Stimulated activated CD4-positive, alpha-beta T cell treated with anti-CD3 and anti-CD28 coated beads, Interleukin-1b, Interleukin-23, amount 100 ng/mL, for 1 hour (primary cell): Measurements from ENCODE around the gene OR9A2.

Experiments
- DNase-seq, 2 donors: peaks; one replicate each; pipeline ENCODE4 v3.0.0-alpha.2; 2020; ENCODE audit warnings: low read depth in 2 of 2

Gene OR9A2, protein sequence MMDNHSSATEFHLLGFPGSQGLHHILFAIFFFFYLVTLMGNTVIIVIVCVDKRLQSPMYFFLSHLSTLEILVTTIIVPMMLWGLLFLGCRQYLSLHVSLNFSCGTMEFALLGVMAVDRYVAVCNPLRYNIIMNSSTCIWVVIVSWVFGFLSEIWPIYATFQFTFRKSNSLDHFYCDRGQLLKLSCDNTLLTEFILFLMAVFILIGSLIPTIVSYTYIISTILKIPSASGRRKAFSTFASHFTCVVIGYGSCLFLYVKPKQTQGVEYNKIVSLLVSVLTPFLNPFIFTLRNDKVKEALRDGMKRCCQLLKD

DNA sequence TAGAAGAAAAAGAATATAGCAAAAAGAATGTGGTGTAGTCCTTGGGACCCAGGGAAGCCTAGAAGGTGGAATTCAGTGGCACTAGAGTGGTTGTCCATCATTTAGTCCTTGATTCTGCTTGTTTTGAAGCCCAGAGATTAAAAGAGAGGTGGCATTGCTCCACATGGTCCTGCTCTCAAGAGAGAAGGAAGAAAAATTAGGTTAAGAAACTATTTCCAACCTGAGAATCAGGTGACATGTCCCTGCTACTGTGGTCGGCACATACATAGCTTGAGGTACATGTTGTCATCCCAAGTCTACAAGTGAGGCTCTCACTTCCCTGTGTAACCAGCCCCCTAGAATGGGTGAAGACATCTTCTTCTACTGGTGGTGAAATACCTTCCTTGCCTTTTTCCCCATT is at the start of gene OR9A2:
Gene OR9A2 (minus strand): TSS at position 101 of the 400 bp plus-strand sequence. CDS start 0 bp downstream, at position 101.
- DNase-seq: no peak

DNA sequence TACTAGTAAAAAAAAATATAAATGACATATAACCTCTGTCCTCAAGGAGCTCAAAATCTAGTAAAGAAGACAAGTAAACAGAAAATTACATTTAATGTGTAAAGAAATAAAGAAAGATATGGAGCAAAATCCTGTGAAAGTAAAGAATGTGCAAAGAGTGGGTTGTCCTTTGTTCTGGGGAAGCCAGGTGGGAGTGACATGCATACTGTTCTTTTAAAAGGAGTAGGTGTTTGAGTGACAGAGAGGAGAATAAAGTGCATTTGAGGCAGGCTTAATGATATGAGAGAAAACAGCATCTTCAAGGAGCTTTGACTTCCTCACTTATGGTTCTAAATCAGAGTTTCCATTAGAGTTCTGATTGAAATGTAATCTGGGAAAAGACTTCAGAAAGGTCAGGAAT is 47.2 kb upstream of the OR9A2 start:
- no peak for DNase-seq

DNA sequence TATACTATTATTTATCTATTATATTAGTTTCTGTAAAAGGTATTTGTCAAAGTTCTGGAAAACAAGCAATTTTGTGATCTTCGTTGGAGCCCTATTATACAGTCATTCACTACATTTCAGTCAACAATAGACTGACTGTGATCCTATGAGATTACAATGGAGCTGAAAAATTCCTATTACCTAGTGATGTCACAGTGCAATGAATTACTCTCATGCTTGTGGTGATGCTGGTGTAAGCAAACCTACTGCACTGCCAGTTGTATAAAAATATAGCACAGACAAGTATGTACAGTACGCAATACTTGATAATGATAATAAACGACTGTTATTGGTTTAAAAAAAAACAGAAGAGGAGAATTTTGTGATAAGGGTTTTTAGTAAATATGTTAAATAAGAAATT is 46.6 kb upstream of the OR9A2 start:
- no peak for DNase-seq

DNA sequence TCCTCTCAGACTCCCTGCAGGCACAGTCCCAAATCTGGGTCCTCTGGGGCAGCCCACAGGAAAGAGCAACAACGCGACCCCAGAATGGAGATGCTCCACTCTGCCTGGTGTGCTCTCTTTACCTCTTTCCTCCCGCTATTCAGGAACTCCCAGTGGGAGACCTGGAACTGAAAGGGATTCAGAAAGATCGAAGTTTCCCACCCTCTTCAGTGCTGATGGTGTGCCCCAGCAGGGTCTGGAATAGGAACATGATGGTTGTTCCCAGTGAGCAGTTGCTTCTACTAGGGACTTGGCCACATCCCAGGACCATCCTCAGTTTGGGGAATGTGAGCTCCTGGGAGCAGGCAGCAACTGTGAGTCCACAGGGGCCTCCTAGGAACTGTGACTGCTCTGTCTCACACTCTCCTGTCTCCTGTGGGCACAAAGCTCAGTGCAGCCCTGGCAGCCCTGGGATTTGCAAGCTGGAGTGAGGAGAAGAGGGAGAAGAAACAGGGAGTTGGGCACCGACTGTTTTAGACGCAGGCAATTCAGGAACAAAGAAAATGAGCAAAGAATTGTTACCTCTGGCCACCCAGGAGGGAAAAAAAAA is 43.1 kb upstream of the OR9A2 start:
- no peak for DNase-seq

DNA sequence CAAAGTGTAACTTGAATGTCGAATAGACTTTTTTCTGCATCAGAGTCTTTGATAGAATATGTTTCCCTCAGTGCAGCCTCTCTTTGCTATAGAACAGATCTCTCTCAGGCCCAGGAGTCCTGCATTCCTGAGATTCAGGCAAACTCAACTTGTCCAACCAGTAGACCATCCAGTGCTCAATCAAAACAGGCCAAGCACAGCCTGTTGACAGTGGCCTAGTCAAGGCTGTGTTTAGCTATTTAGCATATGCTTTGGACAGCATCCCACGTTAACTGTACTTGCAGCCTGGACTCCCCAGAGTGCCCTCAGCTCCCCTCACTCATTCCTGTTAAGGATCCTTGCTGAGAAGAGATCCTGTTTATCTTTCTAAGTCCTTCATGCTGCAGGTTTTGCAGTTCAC is 41.5 kb upstream of the OR9A2 start:
- DNase-seq: no peak

DNA sequence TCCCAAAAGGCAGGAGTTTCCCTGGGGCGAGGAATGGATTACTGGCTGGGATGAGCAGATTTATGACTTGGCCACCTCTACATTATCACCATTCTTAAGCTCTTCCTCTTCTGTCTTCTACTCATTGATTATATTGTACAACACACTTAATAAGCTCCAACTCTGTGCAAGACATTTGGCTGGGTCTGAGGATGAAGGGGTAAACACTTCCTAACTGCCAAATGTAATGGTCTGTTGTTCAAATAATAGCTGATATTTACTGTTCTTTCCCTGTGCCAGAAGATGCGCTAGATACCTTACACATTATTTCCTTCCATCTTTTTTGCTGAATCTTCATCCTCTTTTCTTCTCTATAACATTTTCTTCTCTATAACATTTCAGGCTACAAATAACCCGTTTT is 36.8 kb upstream of the OR9A2 start:
- no peak for DNase-seq

DNA sequence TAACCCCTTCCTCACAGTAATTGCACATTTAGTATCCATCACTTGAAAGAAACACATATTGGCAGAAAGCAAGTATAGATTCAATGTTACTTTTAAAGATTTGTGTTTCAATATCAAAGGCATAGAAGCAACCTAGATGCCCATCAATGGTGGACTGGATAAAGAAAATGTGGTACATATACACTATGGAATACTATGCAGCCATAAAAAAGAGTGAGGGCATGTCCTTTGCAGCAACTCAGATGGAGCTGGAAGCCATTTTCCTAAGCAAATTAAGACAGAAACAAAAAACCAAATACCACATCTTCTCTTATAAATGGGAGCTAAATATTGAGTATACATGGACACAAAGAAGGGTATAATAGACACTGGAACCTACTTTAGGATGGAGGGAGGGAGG is 28.8 kb upstream of the OR9A2 start:
- DNase-seq: no peak

DNA sequence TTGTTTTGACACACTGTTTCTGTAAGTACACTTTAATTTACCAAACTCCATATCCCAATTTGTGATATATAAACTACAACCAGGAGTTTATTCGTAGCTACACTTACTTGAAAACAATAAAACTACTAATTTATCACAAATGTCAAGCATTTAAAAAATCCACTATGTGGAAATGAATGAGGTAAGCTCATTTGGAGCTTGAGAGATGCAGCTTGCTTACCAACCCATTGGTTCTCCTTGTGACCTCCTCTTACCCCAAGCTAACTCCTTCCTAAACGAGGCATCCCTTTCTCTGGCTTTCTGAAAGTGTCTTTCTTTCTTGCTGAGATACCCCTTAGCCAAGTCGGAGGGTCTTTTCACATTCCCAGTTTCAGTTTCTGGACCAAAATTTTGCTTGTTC is 27.7 kb upstream of the OR9A2 start:
- no peak for DNase-seq

DNA sequence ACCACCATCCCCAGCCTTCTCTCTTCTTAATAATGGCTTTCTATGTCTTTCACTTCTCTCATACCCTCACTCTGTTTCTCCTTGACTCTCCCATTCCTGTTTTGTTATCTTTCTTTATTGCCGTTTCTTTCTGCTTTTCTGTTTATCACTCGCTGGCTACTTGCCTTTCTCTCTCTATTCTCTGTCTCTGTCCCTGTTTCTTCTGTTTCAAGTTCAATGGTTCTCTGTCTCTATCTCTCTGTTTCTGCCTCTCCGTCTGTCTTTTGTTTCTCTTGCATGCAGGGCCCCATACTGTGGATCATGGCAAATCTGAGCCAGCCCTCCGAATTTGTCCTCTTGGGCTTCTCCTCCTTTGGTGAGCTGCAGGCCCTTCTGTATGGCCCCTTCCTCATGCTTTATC is 25.1 kb upstream of the OR9A2 start, which contains the start of gene OR6V1:
Gene OR6V1 (plus strand): TSS at position 301 of the 400 bp plus-strand sequence. CDS start 0 bp downstream, at position 301.
- DNase-seq: no peak

DNA sequence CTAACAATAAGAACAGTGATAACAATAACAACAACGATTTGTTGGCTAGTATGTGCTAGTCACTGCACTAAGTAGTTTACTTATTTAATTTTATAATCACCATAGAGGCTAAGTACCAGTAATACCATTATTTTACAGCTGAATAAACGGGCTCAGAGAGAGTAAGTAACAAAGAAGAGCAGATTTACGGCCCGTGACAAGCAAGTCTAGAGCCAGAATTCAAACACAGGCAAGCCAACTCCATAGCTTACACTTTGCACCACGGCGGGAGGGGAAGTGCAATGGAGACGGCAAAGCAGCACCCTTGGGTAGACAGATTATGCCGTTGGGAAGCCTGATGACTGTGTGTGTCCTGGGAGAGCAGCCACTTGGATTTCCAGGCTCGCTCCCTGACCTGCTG is 24.0 kb upstream of the OR9A2 start:
- DNase-seq: no peak

DNA sequence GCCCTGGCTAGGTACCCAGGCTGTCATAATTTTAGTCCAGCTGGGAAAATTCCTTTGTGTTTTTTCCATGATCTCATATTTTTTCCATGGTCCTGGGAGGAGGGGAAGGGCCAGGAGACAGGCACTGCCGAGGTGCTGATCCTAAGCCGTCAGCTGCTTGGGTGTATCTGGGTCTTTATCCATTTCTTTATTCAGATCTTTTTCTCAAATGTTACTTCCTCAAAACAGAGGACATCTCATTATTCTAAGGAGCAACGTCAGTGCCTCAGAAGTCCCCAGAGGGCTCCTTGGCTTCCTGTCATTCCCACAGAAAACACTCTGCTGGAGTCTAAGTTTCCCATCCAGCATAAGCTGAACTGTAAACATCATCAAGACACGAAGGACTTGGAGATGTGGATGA is 22.4 kb upstream of the OR9A2 start:
- DNase-seq: no peak

DNA sequence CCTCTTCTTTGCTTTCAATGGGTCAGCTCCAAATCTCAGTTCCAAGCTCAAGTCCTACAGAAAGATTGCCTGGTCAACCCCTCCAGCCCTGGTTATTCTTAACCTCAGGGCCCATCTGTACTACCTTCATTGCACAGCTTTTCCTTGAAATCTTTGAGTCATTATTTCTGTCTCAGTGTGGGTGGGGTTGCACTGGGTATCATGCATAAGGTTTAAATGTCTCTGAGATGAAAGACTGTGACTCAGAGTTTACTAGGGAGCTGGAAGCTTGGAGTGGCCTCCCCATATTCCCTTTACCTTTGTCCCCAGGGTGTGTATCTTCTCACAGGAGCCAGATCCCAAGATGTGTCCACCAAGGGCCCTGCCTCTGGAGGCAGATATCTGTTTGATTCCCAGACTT is 21.9 kb upstream of the OR9A2 start:
- DNase-seq: no peak

DNA sequence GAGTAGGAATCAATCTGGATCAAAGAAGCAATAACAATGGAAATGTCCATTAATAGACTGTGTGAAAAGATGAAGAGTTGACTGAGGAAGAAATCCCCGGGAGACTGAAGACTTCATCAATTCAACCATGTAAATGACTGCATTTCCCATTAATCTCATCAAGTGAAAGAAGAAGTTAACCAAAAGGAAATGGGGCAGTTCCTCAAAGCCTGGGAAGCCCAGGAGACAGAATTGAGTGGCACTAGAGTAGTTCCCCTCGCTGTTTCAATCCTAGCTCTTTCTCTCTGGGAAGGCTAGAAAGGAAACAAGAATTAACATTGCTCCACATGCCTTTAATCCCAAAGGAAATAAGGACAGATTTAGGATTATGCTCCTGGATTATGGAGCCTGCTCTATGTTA is 20.4 kb upstream of the OR9A2 start:
- no peak for DNase-seq

DNA sequence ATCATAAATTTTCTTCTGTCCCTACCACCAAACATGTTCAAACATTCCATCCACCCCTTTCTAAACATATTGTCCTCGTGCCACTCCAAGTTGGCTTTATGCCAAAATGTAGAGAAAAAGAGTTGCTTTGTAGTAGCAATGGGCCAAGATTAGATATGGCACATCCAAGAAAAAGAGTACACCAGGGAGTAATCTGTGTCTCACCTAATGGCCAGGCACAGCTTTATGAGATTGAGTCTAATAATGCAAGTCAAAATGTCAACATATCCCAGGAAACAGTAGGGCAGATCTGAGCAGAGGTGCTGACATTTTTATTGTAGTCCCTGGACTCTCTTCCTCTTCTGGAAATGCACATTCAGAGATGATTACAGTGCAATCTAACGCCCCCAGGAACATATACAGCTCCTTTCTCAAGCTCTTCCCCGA is 19.5 kb upstream of the OR9A2 start:
- DNase-seq: no peak

DNA sequence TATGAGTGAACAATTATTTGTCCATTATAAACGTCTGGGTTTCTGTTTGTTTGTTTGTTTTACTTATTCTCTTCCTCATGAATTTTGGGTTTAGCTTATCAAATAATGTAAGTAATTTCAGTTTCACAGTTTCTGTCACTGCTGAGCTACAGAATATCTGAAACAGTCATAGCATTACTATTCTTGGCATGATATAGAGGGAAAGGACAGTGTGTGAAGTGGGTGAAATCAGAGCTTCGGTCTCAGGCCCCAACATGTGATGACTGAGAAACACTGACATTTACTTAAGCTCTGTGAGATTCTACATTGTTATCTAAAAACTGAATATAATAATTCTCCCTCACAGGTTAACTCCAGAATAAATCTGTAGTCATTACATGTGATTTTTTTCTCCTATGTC is 16.5 kb upstream of the OR9A2 start:
- DNase-seq: no peak

DNA sequence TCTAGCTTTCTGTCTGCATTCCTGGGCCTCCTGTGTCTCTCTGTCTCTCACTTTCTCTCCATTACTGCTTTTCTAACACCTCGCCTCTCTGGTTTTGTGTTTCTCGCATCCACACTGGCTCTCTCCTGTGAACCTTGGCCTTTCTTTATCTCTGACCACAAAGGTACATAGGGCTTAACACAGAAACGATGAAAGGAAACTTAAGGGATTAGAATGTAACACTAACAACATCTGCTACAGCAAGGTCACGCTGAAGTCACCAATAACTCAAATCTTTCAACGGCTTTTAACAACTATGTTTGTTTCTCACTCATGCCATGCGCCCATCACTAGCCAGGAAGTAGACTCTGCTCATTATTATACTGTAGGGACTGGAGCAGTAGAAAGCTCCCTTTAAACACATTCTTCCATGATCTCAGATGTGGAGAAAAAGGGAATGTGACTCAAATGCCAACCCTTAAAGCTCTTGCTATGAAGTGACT is 15.9 kb upstream of the OR9A2 start:
- no peak for DNase-seq

DNA sequence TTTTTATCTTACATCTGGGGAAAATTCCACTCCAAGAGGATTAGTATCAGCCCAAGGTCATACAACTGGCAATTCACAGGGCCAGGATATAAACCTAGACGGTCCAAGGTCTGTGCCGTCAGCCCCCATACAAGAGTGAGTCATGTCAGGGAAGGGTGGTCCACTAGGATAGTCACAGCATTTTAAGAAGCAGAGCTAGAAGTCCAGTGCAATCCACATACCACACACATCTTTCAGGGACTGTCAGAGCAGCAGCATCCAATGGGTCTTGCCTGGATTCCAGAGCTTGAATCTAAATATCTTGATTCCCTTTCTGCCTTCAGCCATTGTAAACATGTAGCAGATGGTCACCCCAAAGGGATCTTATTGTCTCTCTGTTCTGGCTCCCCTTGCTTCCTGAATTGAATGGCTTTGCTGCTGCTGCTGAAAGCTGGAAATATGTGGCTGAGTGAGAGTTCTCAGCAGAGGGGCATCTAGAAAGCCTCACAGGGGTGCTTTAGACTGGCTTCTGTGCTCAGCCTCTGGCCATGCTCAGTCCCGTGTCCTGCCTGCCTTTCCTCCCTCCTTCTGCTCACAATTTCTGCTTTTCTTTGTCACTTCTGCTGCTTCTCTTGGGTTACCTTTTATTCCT is 15.3 kb upstream of the OR9A2 start:
- no peak for DNase-seq

DNA sequence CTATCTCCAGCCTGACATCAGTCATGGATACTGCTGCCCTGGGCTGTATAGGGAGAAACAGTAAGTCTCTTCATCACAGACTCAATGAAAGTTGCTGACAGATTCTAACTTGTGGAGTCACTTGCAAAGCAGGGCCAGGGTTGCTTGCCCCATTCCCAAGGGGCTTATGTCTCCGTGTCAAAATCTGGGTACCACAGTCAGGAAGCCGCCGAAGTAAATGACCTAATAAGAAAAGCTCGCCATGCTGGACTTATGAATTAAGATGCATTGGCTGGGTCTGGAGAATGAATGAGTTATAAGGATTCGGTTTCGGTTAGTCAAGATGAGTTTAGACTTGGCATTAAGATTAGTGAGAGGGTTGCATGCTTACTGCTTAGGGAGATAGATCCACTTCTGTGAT is 14.4 kb upstream of the OR9A2 start:
- no peak for DNase-seq

DNA sequence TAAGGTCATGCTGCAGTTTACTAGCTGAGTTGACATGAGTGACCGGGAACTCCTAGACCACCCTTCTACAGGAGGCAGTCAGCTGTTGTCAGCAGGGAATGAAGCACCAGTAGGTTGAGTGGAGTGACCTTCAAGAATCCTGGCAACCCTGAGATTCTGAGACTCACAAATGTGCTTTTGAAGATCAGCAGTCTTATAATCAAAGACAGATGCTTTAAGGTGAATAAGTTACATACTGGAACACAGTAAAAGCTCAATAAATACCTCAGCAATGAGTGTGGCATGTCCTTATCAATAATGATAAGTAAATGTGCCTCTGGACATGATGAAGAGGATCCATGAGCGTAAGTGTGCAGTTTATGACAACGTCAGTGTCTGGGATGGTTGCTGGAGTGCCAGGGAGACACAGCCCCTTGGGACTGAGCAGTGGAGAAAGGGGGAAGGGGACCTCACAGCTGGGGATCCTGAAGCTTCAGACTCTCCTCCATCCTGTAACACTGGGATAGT is 13.3 kb upstream of the OR9A2 start:
- DNase-seq: no peak

DNA sequence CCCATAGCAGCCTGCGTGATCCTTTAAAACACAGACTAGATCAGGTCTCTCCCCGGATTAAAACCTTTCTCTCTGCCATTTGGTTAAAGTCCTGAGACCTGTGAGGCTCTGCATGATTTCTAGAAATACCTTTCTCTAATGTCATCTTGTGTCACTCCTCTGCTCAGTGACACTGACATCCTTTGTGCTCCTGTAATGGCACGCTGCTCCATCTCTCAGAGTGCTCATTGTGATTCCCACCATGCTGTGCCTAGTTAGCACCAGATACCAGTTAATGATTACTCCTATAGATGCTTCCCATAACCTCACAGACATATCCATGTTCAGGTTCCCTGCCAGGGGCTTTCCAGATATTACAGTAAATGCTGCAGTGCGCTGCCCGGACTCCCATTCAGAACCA is 11.7 kb upstream of the OR9A2 start:
- DNase-seq: no peak

DNA sequence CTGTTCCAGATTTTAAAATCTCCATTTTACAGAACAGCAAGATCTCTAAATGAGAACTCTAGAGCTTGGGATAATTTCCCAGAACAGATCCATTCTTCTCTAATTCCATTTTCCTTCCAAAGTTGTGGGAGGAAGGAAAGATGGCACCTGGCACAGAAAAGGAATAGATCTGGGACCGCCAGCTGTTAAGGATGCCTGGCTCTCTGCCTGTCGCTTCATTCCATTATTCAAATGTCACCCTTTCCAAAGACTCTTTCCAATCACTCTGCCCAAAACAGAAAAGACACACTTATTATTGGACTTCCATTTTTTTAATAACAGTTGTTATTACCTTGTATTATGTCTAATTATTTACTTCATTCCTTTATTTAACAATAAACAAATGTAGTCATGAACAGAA is 751 bp upstream of the OR9A2 start:
- no peak for DNase-seq

DNA sequence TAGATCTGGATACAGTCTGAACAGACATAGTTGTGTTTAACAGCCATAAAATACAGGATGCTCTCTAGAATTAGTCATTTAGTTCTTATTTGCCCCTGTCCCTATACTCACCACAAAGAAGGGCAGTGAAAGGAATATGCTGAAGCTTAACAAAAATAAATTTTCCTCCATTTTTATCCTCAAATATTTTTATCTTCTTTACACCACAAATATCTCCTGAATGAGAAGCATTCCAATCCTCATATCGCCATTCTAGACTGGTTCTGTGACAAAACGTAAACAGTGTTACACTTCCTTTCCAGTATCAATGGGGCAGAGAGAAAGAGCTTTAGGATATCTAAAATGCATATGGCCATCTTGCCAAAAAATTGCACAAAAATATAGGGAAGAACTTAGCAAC is 1.6 kb downstream of the OR9A2 start:
- DNase-seq: no peak

DNA sequence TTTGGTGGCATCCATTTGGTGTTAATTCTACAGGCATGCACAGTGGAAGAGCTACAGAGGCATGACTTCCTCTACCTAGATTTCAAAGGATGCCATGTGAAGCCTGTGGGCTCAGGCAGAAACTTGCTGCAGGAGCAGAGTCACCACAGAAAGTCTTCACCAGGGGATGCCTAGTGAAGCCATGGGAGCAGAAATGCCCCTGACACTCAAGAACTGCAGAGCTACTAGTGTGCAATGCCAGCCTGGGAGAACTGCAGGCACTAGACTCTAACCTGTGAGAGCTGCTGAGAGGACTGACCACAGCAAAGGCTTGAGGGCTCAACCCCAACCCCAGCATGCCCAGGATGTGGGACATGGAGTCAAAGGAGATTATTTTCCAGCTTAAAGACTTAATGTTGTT is 3.9 kb downstream of the OR9A2 start:
- no peak for DNase-seq
